Natural killer cell (primary cell): ENCODE measurements around the gene STAT6. TPM values are rescaled to one million over a fixed set of nuclear protein-coding genes. Genes with fewer than 3 reads are reported as not detected.

Experiments
- ATAC-seq, 3 donors: fragments of 150-1000 bp in 2 of 3; fragments of 200-7000 bp in 1 of 3; cut with Tn5 transposase; 1 replicate in 1 of 3; 2 replicates in 2 of 3; pipeline ENCODE4 v1.10.0; 2021; ENCODE audit warnings: mild to moderate bottlenecking in 2 of 3, moderate library complexity in 2 of 3
- DNase-seq, 2 donors: peaks; one replicate each; pipeline versions ENCODE4 v3.0.0 to v3.0.0-alpha.2; 2013 to 2021; ENCODE audit warnings: mixed read lengths in 1 of 2
- H3K27ac ChIP-seq: one replicate; pipeline ENCODE4 v1.5.1; 2013; ENCODE audit warnings: mild to moderate bottlenecking, low read length
- H3K27me3 ChIP-seq: one replicate; pipeline ENCODE4 v1.6.1; 2013; ENCODE audit warnings: low read length; ENCODE audit not compliant: control insufficient read depth, insufficient read depth
- H3K36me3 ChIP-seq: one replicate; pipeline ENCODE4 v1.6.1; 2013; ENCODE audit warnings: low read length; ENCODE audit not compliant: control insufficient read depth, insufficient read depth
- H3K4me1 ChIP-seq: one replicate; pipeline ENCODE4 v1.6.1; 2013; ENCODE audit warnings: low read length; ENCODE audit not compliant: control insufficient read depth, insufficient read depth
- H3K4me3 ChIP-seq: one replicate; pipeline ENCODE4 v1.5.1; 2013; ENCODE audit warnings: low read length
- H3K9me3 ChIP-seq: one replicate; pipeline ENCODE4 v1.6.1; 2013; ENCODE audit warnings: low read length; ENCODE audit not compliant: control insufficient read depth, insufficient read depth
- H3K27ac Mint-ChIP-seq, 2 donors: one replicate each; pipeline ENCODE4 v1.8.0; 2022; ENCODE audit warnings: mild to moderate bottlenecking in 2 of 2, mixed read lengths in 2 of 2, moderate library complexity in 1 of 2
- H3K27me3 Mint-ChIP-seq, 2 donors: one replicate each; pipeline ENCODE4 v1.8.0; 2022; ENCODE audit warnings: low read depth in 2 of 2, mixed read lengths in 2 of 2
- H3K36me3 Mint-ChIP-seq: one replicate; pipeline ENCODE4 v1.8.0; 2022; ENCODE audit warnings: mixed read lengths
- H3K4me1 Mint-ChIP-seq, 2 donors: one replicate each; pipeline ENCODE4 v1.8.0; 2022; ENCODE audit warnings: mixed read lengths in 2 of 2
- H3K4me3 Mint-ChIP-seq: one replicate; pipeline ENCODE4 v1.8.0; 2022; ENCODE audit warnings: mild to moderate bottlenecking, moderate library complexity, mixed read lengths
- H3K9me3 Mint-ChIP-seq, 2 donors: one replicate each; pipeline ENCODE4 v1.8.0; 2022; ENCODE audit warnings: mixed read lengths in 2 of 2
- WGBS: methylation state at CpG from one replicate; pipeline ENCODE4 v1.1.7; 2013; ENCODE audit warnings: missing lambda C conversion rate; ENCODE audit not compliant: insufficient coverage; 5-methylcytosine and 5-hydroxymethylcytosine counted together
- intact Hi-C: fragments of 100-400 bp; cut with micrococcal nuclease; formaldehyde crosslinking; loops from one replicate; pipeline ENCODE4 v1.14.2; 2022
- total RNA-seq, 4 donors: library from RNA; stranded (reverse); fragments of 120-200 nt in 1 of 4; gene quantifications; one replicate each; pipeline versions ENCODE4 v1.2.3 to v1.2.4, GENCODE V29; 2013 to 2022
- TF ChIP-seq, protein P1 (sequence below): fragments of 200-600 bp; IDR thresholded peaks from one replicate; pipeline ENCODE4 v1.8.0; 2022; ENCODE audit warnings: antibody characterized with exemption

STAT6 gene
- total RNA-seq, 3 donors from 2014 or later (not counting 1 experiment from before 2014, with no cell fraction given): 277 to 340 (median 319) TPM

DNA sequence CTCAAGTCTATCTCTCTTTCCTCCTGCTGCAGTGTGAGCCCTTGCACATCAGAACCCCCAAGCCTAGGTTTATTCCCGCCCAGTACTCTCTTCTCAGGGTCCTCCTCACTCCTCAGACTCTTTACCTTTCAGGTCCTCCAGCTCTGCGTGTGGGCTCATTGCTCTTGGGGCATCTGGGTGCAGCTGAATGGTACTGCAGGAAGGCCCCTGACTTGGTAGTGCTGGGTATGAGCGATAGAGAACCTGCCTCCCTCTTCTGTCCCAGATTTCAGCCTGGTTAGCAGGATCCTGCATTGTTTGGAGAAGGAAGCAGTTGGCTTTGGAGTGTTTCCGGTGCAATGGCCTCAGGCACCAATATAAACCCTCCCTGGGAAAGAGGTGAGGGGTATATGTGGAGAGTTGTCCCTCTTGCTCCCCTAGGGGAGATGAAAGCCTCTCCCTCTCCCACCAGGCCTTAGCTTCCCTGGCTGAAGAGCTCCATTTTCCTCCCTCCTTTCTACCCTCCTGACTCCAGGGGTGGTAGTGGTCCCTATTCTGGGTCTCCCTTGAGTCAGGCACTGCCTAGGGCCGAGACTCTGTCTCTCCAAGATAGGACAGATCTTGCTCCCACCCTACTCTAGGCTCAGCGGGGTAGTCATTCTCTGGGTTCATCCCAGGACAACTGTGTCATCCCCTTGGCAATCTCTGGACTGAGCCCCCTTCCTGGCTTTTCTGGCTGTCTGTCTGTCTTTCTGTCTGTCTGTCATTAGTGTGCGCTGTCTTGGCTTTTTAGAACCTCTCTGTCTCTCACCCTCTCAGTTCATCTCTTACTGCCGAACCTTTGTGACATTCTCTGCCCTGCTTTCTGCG, 21.0 kb upstream of the STAT6 start:
- WGBS: 86% methylated on average over 8 of the region's 9 CpGs
- Mint-ChIP-seq H3K27ac (no peak overlapping the region), H3K4me3 (no peak overlapping the region), H3K9me3 (no peaks in the 10 kb centered on the region), H3K36me3 (no peaks in the 10 kb centered on the region), H3K27me3 (peaks cover 15 to 33% of the 10 kb centered on the region in 2 donors), H3K4me1 (peaks cover 3 to 12% of the 10 kb centered on the region in 2 donors)
- no peaks in the 10 kb centered on the region for H3K36me3 ChIP-seq
- TF ChIP-seq, protein P1, sequence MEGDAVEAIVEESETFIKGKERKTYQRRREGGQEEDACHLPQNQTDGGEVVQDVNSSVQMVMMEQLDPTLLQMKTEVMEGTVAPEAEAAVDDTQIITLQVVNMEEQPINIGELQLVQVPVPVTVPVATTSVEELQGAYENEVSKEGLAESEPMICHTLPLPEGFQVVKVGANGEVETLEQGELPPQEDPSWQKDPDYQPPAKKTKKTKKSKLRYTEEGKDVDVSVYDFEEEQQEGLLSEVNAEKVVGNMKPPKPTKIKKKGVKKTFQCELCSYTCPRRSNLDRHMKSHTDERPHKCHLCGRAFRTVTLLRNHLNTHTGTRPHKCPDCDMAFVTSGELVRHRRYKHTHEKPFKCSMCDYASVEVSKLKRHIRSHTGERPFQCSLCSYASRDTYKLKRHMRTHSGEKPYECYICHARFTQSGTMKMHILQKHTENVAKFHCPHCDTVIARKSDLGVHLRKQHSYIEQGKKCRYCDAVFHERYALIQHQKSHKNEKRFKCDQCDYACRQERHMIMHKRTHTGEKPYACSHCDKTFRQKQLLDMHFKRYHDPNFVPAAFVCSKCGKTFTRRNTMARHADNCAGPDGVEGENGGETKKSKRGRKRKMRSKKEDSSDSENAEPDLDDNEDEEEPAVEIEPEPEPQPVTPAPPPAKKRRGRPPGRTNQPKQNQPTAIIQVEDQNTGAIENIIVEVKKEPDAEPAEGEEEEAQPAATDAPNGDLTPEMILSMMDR: no peak
- peaks cover 20% of the 10 kb centered on the region for H3K4me1 ChIP-seq
- H3K27me3 ChIP-seq: peaks cover 14% of the 10 kb centered on the region
- ATAC-seq (no peak), DNase-seq (no peak)
- no peaks in the 10 kb centered on the region for H3K9me3 ChIP-seq
- H3K4me3 ChIP-seq: no peak overlapping the region
- H3K27ac ChIP-seq: no peak overlapping the region
- intact Hi-C loops: no loop called here

DNA sequence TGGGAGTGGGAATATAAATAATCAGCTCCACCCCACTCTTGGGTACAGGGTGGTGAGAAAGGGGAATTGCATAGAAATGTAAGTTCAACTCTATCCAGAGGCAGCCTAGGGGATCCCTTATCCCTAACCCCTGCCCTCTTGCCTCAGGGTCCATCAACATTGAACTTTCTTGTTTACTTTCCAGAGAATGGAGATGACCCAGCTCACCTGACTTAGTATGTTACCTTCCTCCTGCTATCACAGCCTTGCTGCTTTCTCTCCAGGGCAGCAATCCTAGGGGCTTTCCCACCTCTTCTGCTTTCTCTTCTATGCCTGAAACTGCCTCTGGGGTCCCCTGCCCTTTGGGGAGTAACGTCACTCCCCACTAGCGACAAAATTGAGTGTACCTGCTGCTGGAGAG, 19.8 kb upstream of the STAT6 start:
- ATAC-seq (no peak), DNase-seq (peak in 1 of 2 donors; percentile 26)
- peaks cover 15 to 35% of the 10 kb centered on the region in 2 donors for H3K27me3 Mint-ChIP-seq
- WGBS: no CpG with 5 or more reads among the region's 2 CpGs
- Histone ChIP-seq H3K4me1 (peaks cover 23% of the 10 kb centered on the region), H3K27me3 (peaks cover 19% of the 10 kb centered on the region), H3K4me3 (no peak overlapping the region), H3K9me3 (no peaks in the 10 kb centered on the region), H3K27ac (no peak overlapping the region), H3K36me3 (no peaks in the 10 kb centered on the region)
- peaks cover 4 to 15% of the 10 kb centered on the region in 2 donors for H3K4me1 Mint-ChIP-seq
- peak overlapping the region; percentile 41 for H3K4me3 Mint-ChIP-seq
- H3K9me3 Mint-ChIP-seq: no peaks in the 10 kb centered on the region
- no peak overlapping the region for H3K27ac Mint-ChIP-seq
- no peaks in the 10 kb centered on the region for H3K36me3 Mint-ChIP-seq
- TF ChIP-seq, protein P1: no peak
- intact Hi-C loops: no loop called here

DNA sequence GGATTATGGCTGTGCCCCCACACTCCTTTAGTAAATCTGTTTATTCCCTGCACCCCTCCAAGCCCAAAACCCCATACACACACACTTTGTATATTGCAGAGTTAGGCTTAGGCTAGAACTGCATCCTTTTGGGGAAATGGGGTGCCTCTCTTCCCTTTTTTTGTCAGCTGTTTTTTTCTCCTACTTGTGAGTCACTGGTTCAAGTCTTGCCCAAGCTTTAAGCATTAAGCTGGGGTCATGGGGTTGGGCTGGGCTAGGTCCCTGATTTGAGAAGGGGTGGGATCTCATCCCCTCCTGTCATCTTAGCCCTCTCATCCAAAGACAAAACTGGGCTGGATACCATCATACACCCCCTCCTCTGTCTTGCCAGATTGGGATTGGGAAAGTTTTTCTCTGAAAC, 18.7 kb upstream of the STAT6 start:
- intact Hi-C loops: no loop called here
- Histone ChIP-seq H3K27me3 (peaks cover 19% of the 10 kb centered on the region), H3K36me3 (no peaks in the 10 kb centered on the region), H3K9me3 (no peaks in the 10 kb centered on the region), H3K4me1 (peaks cover 23% of the 10 kb centered on the region), H3K27ac (no peak overlapping the region), H3K4me3 (no peak overlapping the region)
- TF ChIP-seq, protein P1: no peak
- H3K4me3 Mint-ChIP-seq: peak overlapping the region; percentile 49
- no peaks in the 10 kb centered on the region for H3K36me3 Mint-ChIP-seq
- no peak overlapping the region for H3K27ac Mint-ChIP-seq
- H3K27me3 Mint-ChIP-seq: peaks cover 15 to 35% of the 10 kb centered on the region in 2 donors
- DNase-seq (no peak), ATAC-seq (no peak)
- no peaks in the 10 kb centered on the region for H3K9me3 Mint-ChIP-seq
- H3K4me1 Mint-ChIP-seq: peaks cover 4 to 15% of the 10 kb centered on the region in 2 donors
